IPS-18c (cell line): Measurements from ENCODE around the gene MAGEA3.
"Not testable (repeated sequence)": the region's sequence is repeated elsewhere in the genome, so short reads cannot be mapped to it uniquely, and the experiment has no call there.

Experiments used
- H3K4me3 ChIP-seq: 2 replicates; pipeline ENCODE4 v1.7.0; 2013; ENCODE audit warnings: low read depth, mild to moderate bottlenecking, low read length, moderate library complexity; ENCODE audit not compliant: insufficient read depth
- H3K9me3 ChIP-seq: one replicate; pipeline ENCODE4 v1.6.1; 2013; ENCODE audit warnings: mild to moderate bottlenecking, low read length, moderate library complexity; ENCODE audit not compliant: control insufficient read depth, insufficient read depth

The MAGEA3 gene

GRCh38 chrX:152697952-152698931 is at the start of gene MAGEA3:
TSS of gene MAGEA3 (plus strand) at chrX:152698794. CDS start at chrX:152700833, 2,039 bp downstream.
- H3K9me3 ChIP-seq, H3K4me3 ChIP-seq: not testable (repeated sequence)

GRCh38 chrX:152652060-152652459 is 46.5 kb upstream of the MAGEA3 start:
- H3K4me3 ChIP-seq: no peak overlapping the region
- peaks cover 13% of the 10 kb centered on the region for H3K9me3 ChIP-seq

GRCh38 chrX:152652467-152652866 is 46.1 kb upstream of the MAGEA3 start:
- Histone ChIP-seq H3K4me3 (no peak overlapping the region), H3K9me3 (peaks cover 9% of the 10 kb centered on the region)

- peaks cover 5% of the 10 kb centered on the region for H3K9me3 ChIP-seq
- H3K4me3 ChIP-seq: no peak overlapping the region
These were observed 42.5 kb upstream of the MAGEA3 start for GRCh38 chrX:152656087-152656486.

- H3K9me3 ChIP-seq: peaks cover 5% of the 10 kb centered on the region
- H3K4me3 ChIP-seq: no peak overlapping the region
These were observed 41.7 kb upstream of the MAGEA3 start for GRCh38 chrX:152656890-152657289.

- H3K9me3 ChIP-seq: peaks cover 5% of the 10 kb centered on the region
- H3K4me3 ChIP-seq: no peak overlapping the region
These were observed 40.3 kb upstream of the MAGEA3 start for GRCh38 chrX:152658302-152658701.

GRCh38 chrX:152663086-152663485 is 35.5 kb upstream of the MAGEA3 start:
- H3K9me3 ChIP-seq: no peaks in the 10 kb centered on the region
- H3K4me3 ChIP-seq: no peak overlapping the region

GRCh38 chrX:152674135-152674534 is 24.5 kb upstream of the MAGEA3 start:
- Histone ChIP-seq H3K4me3 (no peak overlapping the region), H3K9me3 (peaks cover 2% of the 10 kb centered on the region)

- H3K9me3 ChIP-seq, H3K4me3 ChIP-seq: not testable (repeated sequence)
These were observed 23.9 kb upstream of the MAGEA3 start for GRCh38 chrX:152674652-152675051.

GRCh38 chrX:152681012-152681411 is 17.6 kb upstream of the MAGEA3 start:
- not testable (repeated sequence) for H3K9me3 ChIP-seq, H3K4me3 ChIP-seq

GRCh38 chrX:152700390-152700789 is 1.8 kb downstream of the MAGEA3 start:
- H3K4me3 ChIP-seq, H3K9me3 ChIP-seq: not testable (repeated sequence)

- not testable (repeated sequence) for H3K4me3 ChIP-seq, H3K9me3 ChIP-seq
These were observed 7.9 kb downstream of the MAGEA3 start for GRCh38 chrX:152706500-152706899.

- not testable (repeated sequence) for H3K4me3 ChIP-seq, H3K9me3 ChIP-seq
These were observed 10.6 kb downstream of the MAGEA3 start, which contains the start of gene CSAG2 for GRCh38 chrX:152709173-152709572. TSS of gene CSAG2 (minus strand) at chrX:152709273. CDS start at chrX:152709112, 161 bp downstream.

GRCh38 chrX:152713195-152713594 is 14.6 kb downstream of the MAGEA3 start:
- not testable (repeated sequence) for H3K4me3 ChIP-seq, H3K9me3 ChIP-seq

- H3K4me3 ChIP-seq, H3K9me3 ChIP-seq: not testable (repeated sequence)
These were observed 15.5 kb downstream of the MAGEA3 start, which contains the start of gene MAGEA2B for GRCh38 chrX:152713815-152714787. TSS of gene MAGEA2B (plus strand) at chrX:152714628. CDS start at chrX:152717107, 2,479 bp downstream.

GRCh38 chrX:152725409-152725808 is 26.8 kb downstream of the MAGEA3 start:
- Histone ChIP-seq H3K4me3 (no peak overlapping the region), H3K9me3 (peaks cover 4% of the 10 kb centered on the region)

- Histone ChIP-seq H3K9me3 (peaks cover 3% of the 10 kb centered on the region), H3K4me3 (no peak within 1 kb of the TSS; the same call in 1 of the 2 replicates)
These were observed 34.8 kb downstream of the MAGEA3 start, which contains the start of the genes CSAG1 and MAGEA12 for GRCh38 chrX:152733261-152733975. TSS of gene CSAG1 (minus strand) at chrX:152733721. CDS start at chrX:152732460, 1,261 bp downstream. TSS of gene MAGEA12 (plus strand) at chrX:152733757. CDS start at chrX:152736162, 2,405 bp downstream.
